WTC11 (cell line): ENCODE measurements around the gene SORT1. TPM values are rescaled to one million over a fixed set of nuclear protein-coding genes. Genes with fewer than 3 reads are reported as not detected.

Experiments used
- ATAC-seq: fragments of 200-7000 bp; cut with Tn5 transposase; 2 replicates; pipeline ENCODE4 v1.10.0; 2021; ENCODE audit warnings: mild to moderate bottlenecking, moderate library complexity
- CTCF ChIA-PET: fragments of 300-600 bp; sonication (Branson Sonifier 250); formaldehyde crosslinking; loops from one replicate; lab custom pipeline; 2021; ENCODE audit warnings: antibody characterized with exemption; lab: Charles Lee
- POLR2A ChIA-PET: fragments of 350-600 bp; sonication (Branson Sonifier 250); formaldehyde crosslinking; loops from one replicate; lab custom pipeline; 2021; ENCODE audit warnings: antibody characterized with exemption; lab: Charles Lee
- DNase-seq: peaks from one replicate; pipeline ENCODE4 v3.0.0; 2021; ENCODE audit warnings: low spot score
- H3K27ac Mint-ChIP-seq: 2 replicates; pipeline ENCODE4 v1.8.0; 2021; ENCODE audit warnings: mixed read lengths
- H3K27me3 Mint-ChIP-seq: 2 replicates; pipeline ENCODE4 v1.8.0; 2021; ENCODE audit warnings: low read depth, mild to moderate bottlenecking, moderate library complexity, mixed read lengths
- H3K36me3 Mint-ChIP-seq: 2 replicates; pipeline ENCODE4 v1.8.0; 2021; ENCODE audit warnings: mixed read lengths
- H3K4me1 Mint-ChIP-seq: 2 replicates; pipeline ENCODE4 v1.8.0; 2022; ENCODE audit warnings: mixed read lengths
- H3K4me3 Mint-ChIP-seq: 2 replicates; pipeline ENCODE4 v1.8.0; 2021; ENCODE audit warnings: mild to moderate bottlenecking, moderate library complexity, mixed read lengths
- H3K9me3 Mint-ChIP-seq: 2 replicates; pipeline ENCODE4 v1.8.0; 2021; ENCODE audit warnings: mixed read lengths
- AFF4 ChIP-seq: sonication (generic); formaldehyde crosslinking; IDR thresholded peaks from 2 replicates; pipeline ENCODE4 v1.8.1; 2023; ENCODE audit warnings: mild to moderate bottlenecking, missing genetic modification reagents, borderline replicate concordance
- ARID4B ChIP-seq: sonication (generic); formaldehyde crosslinking; IDR thresholded peaks from 2 replicates; pipeline ENCODE4 v1.8.0; 2023; ENCODE audit warnings: missing genetic modification reagents, mild to moderate bottlenecking, borderline replicate concordance
- ATF2 ChIP-seq: sonication (generic); formaldehyde crosslinking; IDR thresholded peaks from 2 replicates; pipeline ENCODE4 v1.8.1; 2022; ENCODE audit warnings: low read depth, missing genetic modification reagents, borderline replicate concordance
- CREB1 ChIP-seq: sonication (generic); formaldehyde crosslinking; IDR thresholded peaks from 2 replicates; pipeline ENCODE4 v1.8.0; 2023; ENCODE audit warnings: mild to moderate bottlenecking, missing genetic modification reagents
- GRHL2 ChIP-seq: fragments of 250-450 bp; sonication (Bioruptor Pico); IDR thresholded peaks from 2 replicates; pipeline ENCODE4 v1.8.0; 2022; ENCODE audit warnings: mild to moderate bottlenecking, moderate library complexity; ENCODE audit not compliant: insufficient replicate concordance, severe bottlenecking
- HMGXB4 ChIP-seq: sonication (generic); formaldehyde crosslinking; IDR thresholded peaks from 2 replicates; pipeline ENCODE4 v1.8.1; 2023; ENCODE audit warnings: mild to moderate bottlenecking, moderate library complexity, missing genetic modification reagents
- MAX ChIP-seq: sonication (generic); formaldehyde crosslinking; IDR thresholded peaks from 2 replicates; pipeline ENCODE4 v1.8.0; 2022; ENCODE audit warnings: mild to moderate bottlenecking, missing genetic modification reagents
- NR1H2 ChIP-seq: sonication (generic); formaldehyde crosslinking; IDR thresholded peaks from 2 replicates; pipeline ENCODE4 v1.9.0; 2021; ENCODE audit warnings: mild to moderate bottlenecking, moderate library complexity, missing genetic modification reagents
- SMAD4 ChIP-seq: sonication (generic); formaldehyde crosslinking; IDR thresholded peaks from 2 replicates; pipeline ENCODE4 v1.8.0; 2022; ENCODE audit warnings: mild to moderate bottlenecking, missing genetic modification reagents
- STAT6 ChIP-seq: sonication (generic); formaldehyde crosslinking; conservative IDR thresholded peaks from 2 replicates; pipeline ENCODE4 v1.8.1; 2023; ENCODE audit warnings: mild to moderate bottlenecking, low read depth, missing genetic modification reagents, moderate library complexity
- ZBTB43 ChIP-seq: sonication (generic); formaldehyde crosslinking; IDR thresholded peaks from 2 replicates; pipeline ENCODE4 v1.8.1; 2023; ENCODE audit warnings: mild to moderate bottlenecking, missing genetic modification reagents
- ZNF232 ChIP-seq: sonication (generic); formaldehyde crosslinking; IDR thresholded peaks from 2 replicates; pipeline ENCODE4 v1.8.0; 2022; ENCODE audit warnings: mild to moderate bottlenecking, missing genetic modification reagents
- ZNF281 ChIP-seq: sonication (generic); formaldehyde crosslinking; IDR thresholded peaks from 2 replicates; pipeline ENCODE4 v1.8.0; 2023; ENCODE audit warnings: mild to moderate bottlenecking, missing genetic modification reagents
- ZNF396 ChIP-seq: fragments of 250-450 bp; sonication (Bioruptor Pico); IDR thresholded peaks from 2 replicates; pipeline ENCODE4 v1.8.0; 2021; ENCODE audit warnings: mild to moderate bottlenecking, moderate library complexity, borderline replicate concordance
- total RNA-seq: library from RNA; stranded (reverse); gene quantifications from 3 replicates; pipeline ENCODE4 v1.2.3, GENCODE V29; 2021

The SORT1 gene
- total RNA-seq, 1 experiment from 2014 or later, result 55.9 TPM

- TF ChIP-seq ZNF281 (CRISPR knock-in tag) (no peak), ZNF396 (CRISPR knock-in tag) (no peak), AFF4 (CRISPR knock-in tag) (no peak), SMAD4 (CRISPR knock-in tag) (no peak), CREB1 (CRISPR knock-in tag) (no peak), HMGXB4 (CRISPR knock-in tag) (no peak)
These were observed 90.3 kb downstream of the SORT1 start (continued) for GRCh38 chr1:109307274-109308021.

- H3K4me1 Mint-ChIP-seq, result peaks cover 17% of the 10 kb centered on the region
- ChIA-PET POLR2A (interaction anchor here (3.0 kb wide), 1 partner anchor 24 kb away, joined by 9 read pairs; the partner anchor contains the start of gene PSRC1), CTCF (interaction anchor here (1.0 to 4.6 kb wide), 10 partner anchors 11 to 226 kb away, joined by 3 to 22 read pairs (median 4); partner anchors contain the start of genes PSRC1 and SORT1)
- ATAC-seq (no peak; the same call in 1 of the 2 replicates), DNase-seq (no peak)
- peak within 1 kb of the TSS; percentile 66 for H3K27ac Mint-ChIP-seq
- H3K36me3 Mint-ChIP-seq, result no peaks in the 10 kb centered on the region
- no peaks in the 10 kb centered on the region for H3K9me3 Mint-ChIP-seq
- no peak within 1 kb of the TSS for H3K4me3 Mint-ChIP-seq
- H3K27me3 Mint-ChIP-seq, result no peaks in the 10 kb centered on the region
- TF ChIP-seq NR1H2 (no peak), ATF2 (CRISPR knock-in tag) (no peak), MAX (CRISPR knock-in tag) (no peak), ARID4B (CRISPR knock-in tag) (no peak), GRHL2 (CRISPR knock-in tag) (no peak), ZBTB43 (CRISPR knock-in tag) (no peak), STAT6 (CRISPR knock-in tag) (no peak), ZNF232 (CRISPR knock-in tag) (no peak)
These were observed 90.9 kb downstream of the SORT1 start, which contains the start of gene MYBPHL for GRCh38 chr1:109306832-109307273. MYBPHL (minus strand) TSS chr1:109307011; CDS start chr1:109306991, 20 bp downstream.
